ENCODE data around the gene KIFC1.

The KIFC1 gene

DNA sequence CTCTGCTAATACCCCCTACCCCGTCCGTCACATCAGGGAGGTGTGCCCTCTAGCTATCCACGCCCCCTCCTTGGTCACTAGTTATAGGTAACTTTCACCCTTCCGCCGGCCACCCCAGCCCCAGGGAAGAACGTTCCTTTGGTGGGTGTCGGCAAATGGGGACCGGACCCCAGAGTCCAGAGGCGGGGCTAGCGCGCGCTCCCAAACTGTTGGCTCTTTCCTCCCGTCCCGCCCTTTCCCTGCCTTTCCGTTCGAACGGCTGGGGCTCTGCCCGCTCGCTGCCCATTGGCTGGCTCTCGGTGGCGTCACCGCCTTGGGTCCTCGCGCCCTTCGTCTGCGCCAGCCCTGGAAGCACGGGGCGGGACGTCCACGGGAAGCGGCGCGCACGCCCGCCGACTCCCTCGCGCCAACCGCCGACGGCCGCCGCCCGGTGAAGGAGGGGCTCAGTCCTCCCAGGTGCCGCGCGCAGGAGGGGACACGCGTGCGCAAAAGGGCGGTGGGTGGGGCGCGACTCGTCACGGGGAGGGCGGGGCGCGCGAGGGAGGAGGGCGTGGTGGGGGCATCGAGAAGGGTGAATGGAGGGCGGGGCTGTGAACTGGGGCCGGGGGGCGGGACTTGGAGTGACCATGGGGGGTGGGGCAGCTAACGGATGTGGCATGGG, 18.6 kb downstream of the KIFC1 start:
- DNase-seq (ENCODE audit: low spot score) (peak; percentile 90), FAIRE-seq (no peak)

DNA sequence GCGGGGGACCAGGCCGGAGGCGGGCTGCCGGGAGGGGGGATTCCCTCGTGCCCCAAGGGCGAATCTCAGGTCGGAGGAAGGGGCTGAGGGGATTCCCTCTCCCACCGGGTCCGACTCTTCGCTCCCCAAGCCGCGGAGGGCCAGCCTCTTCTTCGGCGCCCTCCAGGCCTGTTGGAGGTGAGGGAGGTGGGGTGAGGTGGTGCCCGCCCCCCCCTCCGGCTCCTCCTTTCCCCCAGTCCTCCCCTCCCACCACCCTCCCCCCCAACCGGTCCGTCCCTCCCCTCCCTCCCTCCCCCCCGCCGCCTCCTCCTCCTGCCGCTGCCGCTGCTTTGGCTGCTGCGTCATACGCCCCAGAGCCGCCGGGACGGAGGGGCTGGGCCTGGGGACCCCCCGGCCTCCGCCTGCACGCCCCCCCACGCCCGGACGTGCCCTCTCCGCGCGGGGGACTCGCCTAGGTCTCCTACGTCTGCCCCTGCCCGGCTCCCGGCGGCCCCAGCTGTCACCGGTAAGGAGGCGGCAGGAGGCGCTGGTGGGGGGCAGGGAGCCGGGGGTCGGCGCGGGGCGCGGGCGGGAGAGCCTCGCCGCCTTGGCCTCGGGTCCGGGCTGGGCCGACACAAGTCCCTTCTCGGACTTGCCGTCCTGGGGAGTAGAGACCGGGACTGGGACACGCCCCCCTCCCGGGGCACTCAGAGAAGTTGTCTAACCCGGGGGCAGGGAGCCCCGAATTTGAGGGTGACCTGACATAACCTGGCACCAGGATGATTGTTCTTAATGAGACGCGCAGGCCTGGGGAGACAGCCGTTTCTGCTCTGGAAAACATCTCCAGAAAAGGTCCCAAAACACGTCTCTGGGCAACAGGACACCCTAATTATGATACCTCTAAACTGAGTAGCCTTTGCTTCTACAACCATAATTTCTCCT, 19.3 kb downstream of the KIFC1 start, which contains the start of gene PHF1:
PHF1 (plus strand) TSS at position 304 of the 921 bp plus-strand sequence. CDS start 1,250 bp downstream, outside the sequence.
- FAIRE-seq (no peak), DNase-seq (ENCODE audit: low spot score) (no peak)

DNA sequence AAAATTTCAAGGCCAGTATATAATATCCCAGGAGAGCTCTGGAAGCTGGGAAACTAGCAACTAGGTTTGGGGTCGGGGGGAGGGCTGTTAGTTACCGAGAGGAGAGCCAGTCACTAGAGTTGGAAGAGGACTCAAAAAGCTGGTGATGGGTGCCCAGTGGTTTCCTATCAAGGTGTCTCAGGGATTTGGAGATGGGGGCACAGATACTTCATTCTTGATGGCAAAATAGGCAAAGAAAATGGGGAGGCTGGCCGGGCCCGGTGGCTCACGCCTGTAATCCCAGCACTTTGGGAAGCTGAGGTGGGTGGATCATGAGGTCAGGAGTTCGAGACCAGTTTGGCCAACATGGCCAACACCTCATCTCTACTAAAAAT, 20.0 kb downstream of the KIFC1 start:
- DNase-seq (ENCODE audit: low spot score) (no peak), FAIRE-seq (no peak)

DNA sequence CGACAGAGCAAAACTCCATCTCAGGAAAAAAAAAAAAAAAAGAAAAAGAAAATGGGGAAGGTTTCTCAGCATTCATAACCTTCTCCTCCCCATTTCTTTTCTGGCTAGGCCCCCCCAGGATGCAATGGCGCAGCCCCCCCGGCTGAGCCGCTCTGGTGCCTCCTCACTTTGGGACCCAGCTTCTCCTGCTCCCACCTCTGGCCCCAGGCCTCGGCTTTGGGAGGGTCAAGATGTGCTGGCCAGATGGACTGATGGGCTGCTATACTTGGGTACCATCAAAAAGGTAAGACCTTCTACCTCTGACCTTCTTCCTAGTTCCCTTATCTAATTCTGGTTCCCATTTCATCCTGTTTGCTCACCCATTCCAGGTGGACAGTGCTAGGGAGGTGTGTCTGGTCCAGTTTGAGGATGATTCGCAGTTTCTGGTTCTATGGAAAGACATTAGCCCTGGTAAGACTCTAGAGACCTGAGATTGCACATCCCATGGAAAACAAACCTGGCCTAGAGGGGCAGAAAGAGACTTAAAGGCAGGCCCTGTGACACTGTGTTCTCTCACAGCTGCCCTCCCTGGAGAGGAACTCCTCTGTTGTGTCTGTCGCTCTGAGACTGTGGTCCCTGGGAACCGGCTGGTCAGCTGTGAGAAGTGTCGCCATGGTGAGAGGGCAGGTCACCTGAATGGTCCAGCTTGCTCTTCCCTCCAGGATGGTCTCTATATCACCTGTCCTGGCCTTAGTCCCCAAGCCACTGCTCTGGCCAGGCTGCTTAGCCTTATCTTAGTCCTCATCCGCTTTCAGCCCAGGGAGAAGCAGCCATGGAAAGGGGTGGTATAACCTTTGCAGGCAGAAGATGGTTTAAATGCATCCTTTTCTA, 20.8 kb downstream of the KIFC1 start:
- DNase-seq (ENCODE audit: low spot score), result no peak
- no peak for FAIRE-seq

DNA sequence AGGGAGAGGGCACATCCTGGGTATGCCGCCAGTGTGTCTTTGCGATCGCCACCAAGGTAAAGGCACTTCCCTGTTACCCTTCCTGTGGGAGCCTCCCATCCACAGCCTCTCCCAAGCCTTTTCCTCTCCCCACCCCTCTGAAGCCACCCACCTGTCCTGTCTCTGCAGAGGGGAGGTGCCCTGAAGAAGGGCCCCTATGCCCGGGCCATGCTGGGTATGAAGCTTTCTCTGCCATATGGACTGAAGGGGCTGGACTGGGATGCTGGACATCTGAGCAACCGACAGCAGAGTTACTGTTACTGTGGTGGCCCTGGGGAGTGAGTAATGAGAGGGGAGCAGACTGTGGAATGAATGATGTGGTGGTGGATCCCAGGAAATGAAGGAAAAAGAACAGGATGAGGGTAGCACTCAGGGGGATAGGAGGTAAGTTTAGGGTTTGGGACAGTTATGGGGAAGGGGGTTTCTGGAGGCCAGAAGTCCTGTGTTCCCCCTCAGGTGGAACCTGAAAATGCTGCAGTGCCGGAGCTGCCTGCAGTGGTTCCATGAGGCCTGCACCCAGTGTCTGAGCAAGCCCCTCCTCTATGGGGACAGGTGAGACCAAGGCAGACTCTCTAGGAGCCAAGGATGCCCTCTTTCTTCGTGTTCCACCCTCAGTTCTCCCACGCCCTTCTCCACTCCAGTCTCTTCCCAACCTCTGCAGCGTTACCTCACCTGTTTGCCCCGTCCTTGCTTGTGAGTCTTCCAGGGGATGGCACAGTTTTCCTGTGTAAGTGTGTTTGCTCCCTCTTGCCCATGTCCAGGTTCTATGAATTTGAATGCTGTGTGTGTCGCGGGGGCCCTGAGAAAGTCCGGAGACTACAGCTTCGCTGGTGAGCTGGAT, 21.9 kb downstream of the KIFC1 start:
- FAIRE-seq (no peak), DNase-seq (ENCODE audit: low spot score) (no peak)

DNA sequence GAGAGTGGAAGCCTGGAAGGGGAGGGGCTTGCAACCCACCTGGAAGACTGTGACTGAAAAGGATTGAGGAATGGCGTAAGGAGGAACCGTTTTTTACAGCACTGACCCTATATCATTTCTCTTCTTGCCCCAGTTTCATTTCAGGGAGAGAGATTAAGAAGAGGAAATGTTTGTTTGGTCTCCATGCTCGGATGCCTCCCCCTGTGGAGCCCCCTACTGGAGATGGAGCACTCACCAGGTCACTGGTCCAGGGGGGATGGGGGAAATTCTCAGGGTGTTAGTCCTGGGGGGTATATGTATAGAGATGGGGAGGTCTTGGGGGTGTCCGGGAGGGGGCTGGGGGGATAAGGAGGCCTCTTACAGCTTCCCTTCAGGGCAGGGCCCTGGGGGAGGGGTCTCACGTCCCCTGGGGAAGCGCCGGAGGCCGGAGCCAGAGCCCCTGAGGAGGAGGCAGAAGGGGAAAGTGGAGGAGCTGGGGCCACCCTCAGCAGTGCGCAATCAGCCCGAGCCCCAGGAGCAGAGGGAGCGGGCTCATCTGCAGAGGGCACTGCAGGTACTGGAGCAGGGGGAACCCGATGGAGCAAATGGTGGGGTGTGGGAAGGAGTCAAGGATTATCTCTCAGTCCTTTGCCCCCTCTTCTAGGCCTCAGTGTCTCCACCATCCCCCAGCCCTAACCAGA, 23.1 kb downstream of the KIFC1 start:
- DNase-seq (ENCODE audit: low spot score) (no peak), FAIRE-seq (no peak)

DNA sequence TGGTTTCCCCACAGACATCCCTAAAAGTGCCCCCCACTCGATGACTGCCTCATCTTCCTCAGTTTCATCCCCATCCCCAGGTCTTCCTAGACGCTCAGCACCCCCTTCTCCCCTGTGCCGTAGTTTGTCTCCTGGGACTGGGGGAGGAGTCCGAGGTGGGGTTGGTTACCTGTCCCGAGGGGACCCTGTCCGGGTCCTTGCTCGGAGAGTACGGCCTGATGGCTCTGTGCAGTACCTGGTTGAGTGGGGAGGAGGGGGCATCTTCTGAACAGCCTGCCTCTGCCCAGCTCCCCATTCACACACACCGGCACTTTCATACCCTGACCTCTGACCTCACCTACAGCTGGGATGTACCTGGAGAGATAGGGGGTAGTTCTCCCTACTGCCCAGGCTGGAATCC, 24.2 kb downstream of the KIFC1 start:
- no peak for DNase-seq (ENCODE audit: low spot score)
- FAIRE-seq, result no peak

DNA sequence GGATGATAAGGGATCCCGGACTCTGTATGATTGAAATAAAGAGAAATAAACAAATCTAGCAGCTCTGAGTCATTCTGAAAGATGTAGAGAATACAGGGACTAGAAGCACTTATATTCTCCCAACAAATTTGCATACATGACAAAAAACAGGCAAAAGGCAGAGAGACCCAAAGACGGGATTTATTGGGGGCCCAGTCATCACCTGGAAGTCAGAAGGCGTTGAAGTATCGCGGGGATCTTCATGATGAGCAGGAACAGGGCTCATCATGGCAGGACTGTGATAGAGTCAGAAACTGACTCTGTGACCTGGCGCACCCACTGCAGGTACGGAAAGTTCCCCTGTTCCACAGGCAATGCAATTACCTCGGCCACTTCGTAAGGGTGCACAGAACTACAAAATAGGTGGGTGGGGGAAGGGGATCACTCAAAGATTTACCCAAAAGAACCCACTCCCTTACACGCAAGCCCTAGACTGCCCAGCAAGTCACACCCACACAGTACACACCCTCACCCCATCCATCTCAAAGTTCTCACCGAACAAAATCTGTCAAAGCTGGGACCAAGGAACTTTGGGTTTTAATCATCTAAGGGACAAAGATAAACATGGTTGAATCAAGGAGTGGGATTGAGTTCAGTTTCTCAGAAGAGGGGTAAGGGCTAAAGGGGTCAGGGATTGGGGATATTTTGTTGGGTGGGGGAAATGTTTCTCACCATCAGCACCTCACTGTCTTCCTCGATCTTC, 24.9 kb downstream of the KIFC1 start:
- FAIRE-seq (no peak), DNase-seq (ENCODE audit: low spot score) (no peak)

DNA sequence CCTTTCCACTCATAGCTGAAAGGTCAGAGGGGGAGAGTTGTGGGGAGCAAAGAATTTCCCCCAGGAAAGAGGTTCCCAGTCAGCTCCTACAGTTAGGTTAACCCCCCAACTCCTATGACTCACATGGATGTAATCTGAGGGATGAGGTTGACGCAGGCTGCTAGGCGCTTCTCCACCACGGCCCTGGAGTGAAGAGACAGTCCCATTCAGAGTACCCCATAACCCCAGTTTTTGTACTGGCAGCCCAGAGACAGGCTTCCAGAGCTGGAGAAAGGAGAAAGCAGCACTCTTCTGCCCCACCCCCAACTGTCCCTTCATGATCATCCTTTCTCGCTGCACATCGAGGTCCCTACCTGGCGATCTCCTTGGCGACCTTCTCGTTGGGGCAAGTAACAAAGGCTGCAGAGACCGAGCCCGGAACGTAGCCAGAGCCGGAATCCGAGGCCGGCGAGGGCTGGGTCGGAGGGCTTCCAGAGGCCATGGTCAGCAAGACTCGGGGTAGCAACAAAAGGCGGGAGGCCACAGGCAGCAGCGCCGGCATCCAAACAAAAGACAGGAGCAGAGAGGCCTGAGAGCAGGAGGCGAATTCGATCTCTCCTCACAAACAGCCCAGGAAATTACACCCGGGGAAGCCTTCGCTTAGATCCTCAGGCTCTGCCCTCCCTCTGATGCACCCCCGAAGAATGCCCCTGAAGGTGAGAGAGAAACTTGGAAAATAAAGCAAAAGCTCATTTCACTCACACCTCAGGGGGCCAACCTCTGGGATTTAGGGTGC, 25.7 kb downstream of the KIFC1 start:
- no peak for FAIRE-seq
- DNase-seq (ENCODE audit: low spot score), result peak; percentile 45

DNA sequence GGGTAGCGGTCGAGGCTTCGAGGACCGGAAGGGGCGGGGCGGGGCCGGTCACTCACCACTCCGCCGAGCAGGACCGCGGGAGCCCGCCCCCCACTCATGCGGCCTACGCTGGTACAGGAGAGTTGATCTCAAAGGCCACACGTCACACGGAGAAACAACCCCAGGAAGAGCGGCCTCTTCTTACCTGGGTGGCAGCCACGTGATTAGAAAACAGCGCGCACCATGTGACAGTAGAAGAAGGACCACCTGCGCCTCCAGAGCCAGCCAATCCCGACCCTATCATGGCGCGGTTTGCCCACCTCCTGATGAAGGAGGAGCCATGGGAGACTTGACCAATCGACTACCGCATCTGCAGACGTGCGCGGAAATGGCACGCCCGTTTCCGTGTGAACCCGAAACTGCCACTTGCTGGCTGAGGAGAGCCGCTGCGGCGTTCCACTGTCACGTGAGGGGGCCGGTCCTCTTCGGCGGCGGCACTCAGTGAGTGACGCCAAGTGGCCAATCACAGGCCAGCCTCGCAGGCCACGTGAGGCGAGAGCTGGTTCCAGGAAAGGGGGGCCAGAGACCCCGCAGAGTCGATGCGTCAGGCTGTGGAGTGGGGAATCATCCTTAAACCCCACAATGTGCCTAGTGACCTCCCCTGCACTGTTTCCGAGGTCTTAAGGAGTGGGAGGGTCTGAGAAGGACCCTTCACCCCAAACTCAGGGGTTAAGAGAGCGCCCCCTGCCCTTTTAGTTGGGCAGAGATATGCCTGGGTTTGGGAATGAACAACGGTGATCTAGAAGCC, 26.5 kb downstream of the KIFC1 start, which contains the start of gene CUTA:
CUTA (minus strand) TSS at position 205 of the 787 bp plus-strand sequence; CDS start at position 98, 107 bp downstream.
- FAIRE-seq (peak; percentile 90), DNase-seq (ENCODE audit: low spot score) (peak; percentile 96)

DNA sequence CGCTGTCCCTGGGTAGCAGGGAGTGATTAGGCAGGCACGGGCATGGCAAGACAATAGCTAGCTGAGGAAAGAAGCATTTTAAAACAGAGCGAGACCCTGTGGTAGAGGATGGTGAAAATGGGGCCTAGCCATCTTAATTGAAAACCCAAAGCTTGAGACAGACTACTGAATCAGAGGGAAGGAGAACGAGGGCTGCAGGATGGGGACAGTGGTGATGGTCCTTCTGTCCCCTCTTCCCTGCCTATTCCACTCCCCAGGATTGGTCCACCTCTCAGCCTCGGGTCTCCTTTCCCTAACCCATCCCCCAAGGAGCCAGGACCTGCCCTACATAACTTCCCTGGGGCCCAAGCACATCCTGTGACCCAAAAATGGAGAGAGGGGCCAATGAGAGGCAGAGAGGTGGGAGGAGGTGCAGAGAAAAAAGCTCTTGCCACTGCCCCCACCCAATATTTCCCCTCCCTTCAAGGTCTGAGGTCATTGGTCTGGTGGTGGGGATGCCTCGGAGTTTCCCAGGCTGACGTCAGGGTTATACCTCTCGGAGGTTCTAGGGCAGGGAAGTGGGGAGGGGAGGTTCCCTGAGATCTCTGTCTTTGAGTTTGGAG, 27.2 kb downstream of the KIFC1 start:
- DNase-seq (ENCODE audit: low spot score) (no peak), FAIRE-seq (no peak)

DNA sequence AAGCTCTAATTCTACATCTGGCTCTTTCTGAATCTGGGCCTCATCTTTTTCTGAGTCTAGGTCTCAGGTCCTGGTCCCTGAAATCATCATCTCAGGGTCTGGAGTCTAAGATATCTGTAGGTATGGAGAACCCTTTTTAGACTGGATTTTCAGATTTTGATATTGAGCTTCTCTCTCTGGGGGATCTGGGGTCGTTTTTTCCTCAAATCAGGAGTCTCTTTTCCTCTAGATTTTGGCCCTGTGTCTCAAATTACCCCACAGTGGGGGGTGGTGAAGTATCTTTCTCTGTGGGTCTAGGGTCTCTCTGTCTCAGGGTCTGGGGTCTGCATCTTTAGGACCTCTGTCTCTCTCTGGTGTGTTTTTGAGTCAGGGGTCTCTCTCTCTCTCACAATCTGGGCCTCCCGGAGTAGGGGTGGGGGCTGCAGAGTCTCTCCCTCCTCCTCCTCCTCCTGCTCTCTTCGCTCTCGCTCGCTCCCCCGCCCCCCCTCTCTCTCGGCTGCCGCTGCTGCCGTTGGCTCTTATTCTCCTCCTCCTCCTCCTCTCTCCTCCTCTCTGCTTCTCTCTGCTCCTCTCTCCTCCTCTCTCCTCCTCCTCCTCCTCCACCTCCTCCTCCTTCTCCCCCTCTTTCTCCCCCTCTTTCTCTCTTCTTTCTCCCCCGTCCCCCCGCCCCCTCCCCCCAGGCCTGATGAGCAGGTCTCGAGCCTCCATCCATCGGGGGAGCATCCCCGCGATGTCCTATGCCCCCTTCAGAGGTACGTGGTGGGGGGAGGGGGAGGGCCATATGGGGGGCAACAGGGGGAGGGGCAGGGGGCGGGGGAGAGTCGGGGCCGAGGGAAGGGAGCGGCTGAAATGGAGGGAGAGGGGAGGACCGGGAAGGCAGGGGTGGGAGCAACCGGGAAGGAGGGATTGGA, 28.2 kb downstream of the KIFC1 start, which contains the start of gene SYNGAP1:
SYNGAP1 (plus strand) TSS at position 486 of the 911 bp plus-strand sequence; CDS start at position 686, 200 bp downstream.
- FAIRE-seq (no peak), DNase-seq (ENCODE audit: low spot score) (no peak)

DNA sequence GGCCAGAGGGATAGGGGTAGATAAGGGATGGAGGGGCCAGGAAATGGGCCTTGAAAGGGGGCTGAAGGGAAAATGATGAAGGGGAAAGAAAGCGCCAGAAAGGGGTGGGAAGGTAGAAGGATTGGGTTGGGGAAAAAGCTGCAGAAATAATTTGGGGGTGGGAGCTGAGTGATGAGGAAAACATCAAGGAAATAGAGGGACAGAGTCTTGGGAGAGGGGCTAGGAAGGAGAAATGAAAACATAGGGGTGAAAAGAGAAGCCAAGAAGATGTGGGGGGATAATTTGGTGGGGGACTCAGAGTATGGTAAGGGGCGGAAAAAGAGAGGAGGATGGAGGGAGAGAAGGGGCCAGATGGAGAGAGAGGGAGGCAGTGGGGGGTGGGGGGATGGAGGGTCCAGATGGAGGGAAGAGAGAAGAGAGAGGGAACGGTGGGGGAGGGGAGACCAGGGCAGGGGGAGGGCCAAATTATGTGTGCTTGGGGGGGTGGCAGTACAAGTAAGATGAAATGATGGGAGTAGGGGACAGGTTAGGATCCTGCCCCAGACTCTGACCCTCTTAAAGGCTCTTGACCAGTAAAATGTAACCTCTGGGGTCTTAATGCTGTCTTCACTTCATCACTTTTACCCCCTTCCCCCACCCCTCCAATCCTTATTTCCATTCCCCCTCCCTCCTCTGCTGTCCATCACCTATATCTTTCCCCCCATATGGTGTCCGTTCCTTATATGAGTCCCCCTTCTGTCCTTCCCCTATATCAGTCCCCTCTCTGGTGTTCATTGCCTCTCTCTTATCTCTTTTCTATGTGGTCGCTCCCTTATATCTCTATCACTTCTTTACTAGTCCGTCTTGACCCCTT, 29.1 kb downstream of the KIFC1 start:
- DNase-seq (ENCODE audit: low spot score), result no peak
- FAIRE-seq, result no peak

DNA sequence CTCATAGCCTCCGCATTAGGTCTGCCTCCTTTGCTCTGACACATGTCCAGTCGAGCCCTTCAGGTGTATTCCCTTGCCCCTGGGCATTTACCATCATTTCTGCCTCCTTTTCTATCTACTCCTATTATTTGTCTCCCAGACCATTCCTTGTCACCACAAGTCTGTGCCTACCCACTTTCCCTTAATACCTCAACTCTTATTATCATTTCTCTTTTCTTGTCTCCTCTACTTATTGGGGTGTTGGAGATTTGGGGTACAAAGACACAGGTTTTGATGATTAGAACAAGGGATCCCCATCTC, 29.7 kb downstream of the KIFC1 start:
- FAIRE-seq, result no peak

DNA sequence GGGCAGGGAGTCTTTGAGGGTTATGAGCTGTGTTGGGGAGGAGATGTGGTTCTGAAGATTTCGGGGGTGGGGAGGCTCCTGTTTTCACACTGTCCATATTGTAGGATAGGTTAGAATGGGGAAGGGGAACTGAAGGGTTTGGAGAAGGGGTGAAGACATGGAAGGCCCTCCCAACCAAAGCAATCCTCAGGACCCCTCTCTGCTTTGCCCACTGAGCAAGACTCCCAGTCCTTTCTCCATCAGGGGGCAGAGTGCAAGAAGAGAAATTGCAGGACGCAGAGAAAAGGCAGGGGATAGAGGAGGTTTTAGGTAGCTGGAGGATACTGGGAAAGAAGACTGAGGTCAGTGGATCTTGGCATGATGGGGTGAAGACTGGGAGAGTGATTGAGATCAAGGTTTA, 32.2 kb downstream of the KIFC1 start:
- FAIRE-seq, result no peak
- DNase-seq (ENCODE audit: low spot score), result no peak

More for the DNA sequence above, 29.7 kb downstream of the KIFC1 start:
- no peak for DNase-seq (ENCODE audit: low spot score)

All from RCC 7860 (cell line).